Measurements from ENCODE around the gene SIM2. TPM values are rescaled to one million over a fixed set of nuclear protein-coding genes. Genes with fewer than 3 reads are reported as not detected.

SIM2 gene
- total RNA-seq, 1 experiment from 2014 or later: not detected

DNA sequence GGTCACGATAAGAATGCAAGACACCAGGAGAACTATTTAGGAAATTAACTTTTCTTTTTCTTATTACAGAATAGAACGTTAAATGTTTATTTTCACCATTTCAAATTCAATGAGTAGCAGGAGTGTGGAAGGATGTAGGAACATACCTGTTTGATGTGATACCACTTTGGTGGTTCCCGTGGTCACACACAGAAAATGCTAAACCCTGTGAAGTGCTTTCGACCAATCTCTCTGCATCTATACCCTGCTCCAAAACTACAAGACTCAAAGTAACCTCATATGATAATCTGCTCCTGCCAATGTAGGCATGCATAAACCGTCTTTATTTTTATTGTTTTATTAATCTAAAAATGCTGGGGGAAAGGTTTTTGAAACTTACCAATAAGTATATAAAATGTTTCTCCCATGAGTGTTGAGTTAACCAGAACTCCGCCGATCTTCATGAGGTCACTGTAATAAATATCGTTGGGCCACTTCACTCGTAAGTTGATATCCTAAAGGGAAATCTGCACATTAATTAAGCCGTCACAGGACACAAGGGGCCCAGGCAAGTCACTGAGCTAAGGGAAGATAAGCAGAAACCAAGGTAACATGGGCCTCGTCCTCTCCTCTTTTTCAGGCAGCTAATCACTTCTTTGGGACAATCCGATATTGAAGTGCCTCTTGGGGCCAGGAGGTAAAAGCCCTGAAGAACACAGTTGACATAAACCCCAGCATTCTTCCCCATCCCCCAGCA, 60.6 kb downstream of the SIM2 start:
- Histone ChIP-seq H3K4me1 (ENCODE audit: insufficient read depth, low read length) (no peaks in the 10 kb centered on the region), H2AK5ac (ENCODE audit: insufficient read length, low read length) (no peak overlapping the region), H3K27ac (ENCODE audit: insufficient read length, low read depth, low read length) (no peak overlapping the region), H3T11ph (ENCODE audit: low read length) (no peak overlapping the region), H3K79me2 (ENCODE audit: insufficient read depth, low read length) (no peaks in the 10 kb centered on the region), H4K91ac (ENCODE audit: insufficient read length, low read depth, low read length) (no peak overlapping the region), H2BK12ac (ENCODE audit: insufficient read length, low read depth, low read length) (no peak overlapping the region), H3K18ac (ENCODE audit: insufficient read length, low read depth, low read length) (no peak overlapping the region), H2BK5ac (ENCODE audit: insufficient read length, low read length) (no peak overlapping the region), H3K23me2 (ENCODE audit: insufficient read length, low read depth, low read length, poor library complexity, severe bottlenecking) (no peaks in the 10 kb centered on the region), H3K79me1 (ENCODE audit: insufficient read depth, low read depth, low read length, poor library complexity, severe bottlenecking) (no peaks in the 10 kb centered on the region), H2BK120ac (ENCODE audit: low read depth, low read length, poor library complexity, severe bottlenecking) (no peak overlapping the region), H3K23ac (ENCODE audit: insufficient read length, low read depth, low read length) (no peak overlapping the region), H3K9ac (ENCODE audit: extremely low read depth, insufficient read length, low read length) (no peak overlapping the region), H3K4ac (ENCODE audit: low read depth, low read length) (no peak overlapping the region), H4K20me1 (ENCODE audit: control insufficient read depth, insufficient read depth, insufficient read length) (no peaks in the 10 kb centered on the region), H3K4me2 (ENCODE audit: insufficient read depth, insufficient read length, low read length) (no peak overlapping the region), H3K9me3 (ENCODE audit: control insufficient read depth, low read depth, low read length) (no peaks in the 10 kb centered on the region), H4K8ac (replicated peaks; ENCODE audit: insufficient read length, low read depth, low read length) (no peak overlapping the region), H3K14ac (ENCODE audit: insufficient read depth, low read length) (no peak overlapping the region), H2AFZ (ENCODE audit: low read length) (no peak overlapping the region), H3K27me3 (ENCODE audit: insufficient read depth, low read length) (no peaks in the 10 kb centered on the region), H2BK15ac (ENCODE audit: low read depth, low read length) (no peak overlapping the region), H4K5ac (ENCODE audit: insufficient read length, low read depth, low read length) (no peak overlapping the region), H3K56ac (ENCODE audit: insufficient read length, low read depth, low read length) (no peak overlapping the region), H2BK20ac (ENCODE audit: low read depth, low read length, poor library complexity, severe bottlenecking) (no peak overlapping the region)
- Mint-ChIP-seq H3K36me3 (ENCODE audit: insufficient read depth in 1 of 3, low read depth in 3 of 3) (peaks cover 2 to 4% (median 2%) of the 10 kb centered on the region in 3 experiments; a peak in 3 of 7 replicates), H3K27ac (no peak overlapping the region; a peak in 1 of 7 replicates), H3K9me3 (no peaks in the 10 kb centered on the region), H3K4me3 (no peak overlapping the region), H3K4me1 (peaks cover 11 to 16% of the 10 kb centered on the region in 2 experiments), H3K27me3 (ENCODE audit: low read depth) (no peaks in the 10 kb centered on the region)
- no CpG with 5 or more reads among the region's 12 CpGs for WGBS (ENCODE audit: extremely low coverage, insufficient read length, low lambda C conversion rate)
- TF ChIP-seq, protein P1, sequence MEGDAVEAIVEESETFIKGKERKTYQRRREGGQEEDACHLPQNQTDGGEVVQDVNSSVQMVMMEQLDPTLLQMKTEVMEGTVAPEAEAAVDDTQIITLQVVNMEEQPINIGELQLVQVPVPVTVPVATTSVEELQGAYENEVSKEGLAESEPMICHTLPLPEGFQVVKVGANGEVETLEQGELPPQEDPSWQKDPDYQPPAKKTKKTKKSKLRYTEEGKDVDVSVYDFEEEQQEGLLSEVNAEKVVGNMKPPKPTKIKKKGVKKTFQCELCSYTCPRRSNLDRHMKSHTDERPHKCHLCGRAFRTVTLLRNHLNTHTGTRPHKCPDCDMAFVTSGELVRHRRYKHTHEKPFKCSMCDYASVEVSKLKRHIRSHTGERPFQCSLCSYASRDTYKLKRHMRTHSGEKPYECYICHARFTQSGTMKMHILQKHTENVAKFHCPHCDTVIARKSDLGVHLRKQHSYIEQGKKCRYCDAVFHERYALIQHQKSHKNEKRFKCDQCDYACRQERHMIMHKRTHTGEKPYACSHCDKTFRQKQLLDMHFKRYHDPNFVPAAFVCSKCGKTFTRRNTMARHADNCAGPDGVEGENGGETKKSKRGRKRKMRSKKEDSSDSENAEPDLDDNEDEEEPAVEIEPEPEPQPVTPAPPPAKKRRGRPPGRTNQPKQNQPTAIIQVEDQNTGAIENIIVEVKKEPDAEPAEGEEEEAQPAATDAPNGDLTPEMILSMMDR (conservative IDR thresholded peaks at IDR 0.05): no peak
- no peak for DNase-seq

All from H9 (cell line).